ENCODE data around the gene CAVIN1. TPM values are rescaled to one million over a fixed set of nuclear protein-coding genes. Genes with fewer than 3 reads are reported as not detected.
A peak's percentile ranks its signal among the peaks of the same experiment; 100 is the strongest.
"Not testable (repeated sequence)": the region's sequence is repeated elsewhere in the genome, so short reads cannot be mapped to it uniquely, and the experiment has no call there.

The CAVIN1 gene
- total RNA-seq, 1 donor from 2014 or later, result 53.3 TPM

DNA sequence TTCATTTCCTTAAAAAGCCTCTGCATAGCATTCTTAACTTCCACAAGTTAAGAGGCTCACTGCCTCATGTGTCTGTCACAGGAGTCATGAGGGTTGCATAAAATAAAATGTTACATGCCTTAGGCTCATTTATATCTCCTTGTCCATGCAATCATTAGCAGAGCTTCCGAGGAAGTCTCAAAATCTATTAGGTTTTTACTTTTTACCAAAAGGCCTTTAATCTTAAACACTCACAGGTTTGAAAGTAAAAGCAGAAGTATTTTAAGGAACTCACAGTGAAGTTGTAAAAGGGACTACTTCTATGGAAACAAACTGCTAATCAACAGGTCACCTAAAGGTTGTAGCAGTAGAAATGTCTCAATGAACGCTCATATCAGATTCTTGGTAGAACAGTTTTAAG is 30.4 kb upstream of the CAVIN1 start:
- Mint-ChIP-seq H3K36me3 (no peaks in the 10 kb centered on the region), H3K27ac (no peak overlapping the region), H3K4me1 (peaks cover 16% of the 10 kb centered on the region), H3K4me3 (no peak overlapping the region), H3K27me3 (ENCODE audit: low read depth) (peaks cover 4% of the 10 kb centered on the region), H3K9me3 (no peaks in the 10 kb centered on the region)
- no peak for DNase-seq (ENCODE audit: low spot score in 2 of 2, unreplicated experiment in 2 of 2)
- TF ChIP-seq, protein P1, sequence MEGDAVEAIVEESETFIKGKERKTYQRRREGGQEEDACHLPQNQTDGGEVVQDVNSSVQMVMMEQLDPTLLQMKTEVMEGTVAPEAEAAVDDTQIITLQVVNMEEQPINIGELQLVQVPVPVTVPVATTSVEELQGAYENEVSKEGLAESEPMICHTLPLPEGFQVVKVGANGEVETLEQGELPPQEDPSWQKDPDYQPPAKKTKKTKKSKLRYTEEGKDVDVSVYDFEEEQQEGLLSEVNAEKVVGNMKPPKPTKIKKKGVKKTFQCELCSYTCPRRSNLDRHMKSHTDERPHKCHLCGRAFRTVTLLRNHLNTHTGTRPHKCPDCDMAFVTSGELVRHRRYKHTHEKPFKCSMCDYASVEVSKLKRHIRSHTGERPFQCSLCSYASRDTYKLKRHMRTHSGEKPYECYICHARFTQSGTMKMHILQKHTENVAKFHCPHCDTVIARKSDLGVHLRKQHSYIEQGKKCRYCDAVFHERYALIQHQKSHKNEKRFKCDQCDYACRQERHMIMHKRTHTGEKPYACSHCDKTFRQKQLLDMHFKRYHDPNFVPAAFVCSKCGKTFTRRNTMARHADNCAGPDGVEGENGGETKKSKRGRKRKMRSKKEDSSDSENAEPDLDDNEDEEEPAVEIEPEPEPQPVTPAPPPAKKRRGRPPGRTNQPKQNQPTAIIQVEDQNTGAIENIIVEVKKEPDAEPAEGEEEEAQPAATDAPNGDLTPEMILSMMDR (IDR thresholded peaks at IDR 0.05; ENCODE audit: unreplicated experiment), result no peak

DNA sequence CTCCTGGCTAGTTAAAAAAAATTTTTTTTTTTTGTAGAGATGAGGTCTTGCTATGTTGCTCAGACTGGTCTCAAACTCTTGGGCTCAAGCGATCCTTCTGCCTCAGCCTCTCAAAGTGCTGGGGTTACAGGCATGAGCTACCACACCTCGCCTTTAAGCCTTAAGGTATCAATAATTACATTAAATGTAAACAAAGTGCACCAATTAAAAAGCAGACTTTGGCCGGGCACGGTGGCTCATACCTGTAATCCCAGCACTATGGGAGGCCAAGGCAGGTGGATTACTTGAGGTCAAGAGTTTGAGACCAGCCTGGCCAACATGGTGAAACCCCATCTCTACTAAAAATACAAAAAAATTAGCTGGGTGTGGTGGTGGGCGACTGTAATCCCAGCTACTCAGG is 28.2 kb upstream of the CAVIN1 start:
- H3K4me3 Mint-ChIP-seq; H3K27ac Mint-ChIP-seq; H3K36me3 Mint-ChIP-seq; DNase-seq (ENCODE audit: low spot score in 2 of 2, unreplicated experiment in 2 of 2); H3K9me3 Mint-ChIP-seq; H3K4me1 Mint-ChIP-seq; H3K27me3 Mint-ChIP-seq (ENCODE audit: low read depth): not testable (repeated sequence)

DNA sequence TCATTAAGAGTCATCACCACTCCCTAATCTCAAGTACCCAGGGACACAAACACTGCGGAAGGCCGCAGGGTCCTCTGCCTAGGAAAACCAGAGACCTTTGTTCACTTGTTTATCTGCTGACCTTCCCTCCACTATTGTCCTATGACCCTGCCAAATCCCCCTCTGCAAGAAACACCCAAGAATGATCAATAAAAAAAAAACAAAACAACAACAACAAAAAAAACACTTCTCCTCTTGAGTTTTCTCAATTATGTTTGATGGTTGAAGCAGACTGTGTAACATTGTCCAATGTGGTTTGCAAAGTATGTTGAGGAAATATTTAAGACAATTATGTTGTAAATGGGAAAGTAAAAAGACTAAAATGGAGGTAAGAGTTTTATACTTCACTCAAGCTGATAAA is 26.8 kb upstream of the CAVIN1 start:
- peak overlapping the region; percentile 13 for H3K27ac Mint-ChIP-seq
- not testable (repeated sequence) for H3K4me1 Mint-ChIP-seq; DNase-seq (ENCODE audit: low spot score in 2 of 2, unreplicated experiment in 2 of 2); H3K4me3 Mint-ChIP-seq; H3K27me3 Mint-ChIP-seq (ENCODE audit: low read depth); H3K9me3 Mint-ChIP-seq; H3K36me3 Mint-ChIP-seq

DNA sequence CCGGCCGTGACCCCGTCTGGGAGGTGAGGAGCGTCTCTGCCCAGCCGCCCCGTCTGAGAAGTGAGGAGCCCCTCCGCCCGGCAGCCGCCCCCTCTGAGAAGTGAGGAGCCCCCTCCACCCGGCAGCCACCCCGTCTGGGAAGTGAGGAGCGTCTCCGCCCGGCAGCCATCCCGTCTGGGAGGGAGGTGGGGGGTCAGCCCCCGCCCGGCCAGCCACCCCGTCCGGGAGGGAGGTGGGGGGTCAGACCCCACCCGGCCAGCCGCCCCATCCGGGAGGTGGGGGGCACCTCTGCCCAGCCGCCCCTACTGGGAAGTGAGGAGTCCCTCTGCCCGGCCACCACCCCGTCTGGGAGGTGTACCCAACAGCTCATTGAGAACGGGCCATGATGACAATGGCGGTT is 26.1 kb upstream of the CAVIN1 start:
- not testable (repeated sequence) for H3K27me3 Mint-ChIP-seq (ENCODE audit: low read depth); H3K4me1 Mint-ChIP-seq; DNase-seq (ENCODE audit: low spot score in 2 of 2, unreplicated experiment in 2 of 2); H3K27ac Mint-ChIP-seq; H3K36me3 Mint-ChIP-seq; H3K4me3 Mint-ChIP-seq; H3K9me3 Mint-ChIP-seq

DNA sequence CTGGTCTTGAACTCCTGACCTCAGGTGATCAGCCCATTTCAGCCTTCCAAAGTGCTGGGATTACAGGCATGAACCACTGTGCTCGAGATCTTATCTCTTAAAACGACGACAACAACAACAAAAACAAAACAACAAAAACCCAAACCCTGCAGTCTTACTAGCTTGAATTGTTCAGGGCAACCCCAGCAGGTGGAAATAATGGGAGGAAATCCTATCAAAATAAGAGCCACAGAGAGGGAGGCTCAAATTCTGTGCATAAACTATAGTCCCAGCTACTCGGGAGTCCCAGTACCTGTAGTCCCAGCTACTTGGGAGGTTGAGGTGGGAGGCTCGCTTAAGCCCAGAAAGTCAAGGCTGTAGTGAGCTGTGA is 19.1 kb upstream of the CAVIN1 start:
- no peaks in the 10 kb centered on the region for H3K36me3 Mint-ChIP-seq
- no peaks in the 10 kb centered on the region for H3K9me3 Mint-ChIP-seq
- H3K4me3 Mint-ChIP-seq, result no peak overlapping the region
- no peak for DNase-seq (ENCODE audit: low spot score in 2 of 2, unreplicated experiment in 2 of 2)
- no peaks in the 10 kb centered on the region for H3K27me3 Mint-ChIP-seq (ENCODE audit: low read depth)
- H3K4me1 Mint-ChIP-seq, result no peaks in the 10 kb centered on the region
- H3K27ac Mint-ChIP-seq, result no peak overlapping the region
- TF ChIP-seq, protein P1 (IDR thresholded peaks at IDR 0.05; ENCODE audit: unreplicated experiment), result no peak

DNA sequence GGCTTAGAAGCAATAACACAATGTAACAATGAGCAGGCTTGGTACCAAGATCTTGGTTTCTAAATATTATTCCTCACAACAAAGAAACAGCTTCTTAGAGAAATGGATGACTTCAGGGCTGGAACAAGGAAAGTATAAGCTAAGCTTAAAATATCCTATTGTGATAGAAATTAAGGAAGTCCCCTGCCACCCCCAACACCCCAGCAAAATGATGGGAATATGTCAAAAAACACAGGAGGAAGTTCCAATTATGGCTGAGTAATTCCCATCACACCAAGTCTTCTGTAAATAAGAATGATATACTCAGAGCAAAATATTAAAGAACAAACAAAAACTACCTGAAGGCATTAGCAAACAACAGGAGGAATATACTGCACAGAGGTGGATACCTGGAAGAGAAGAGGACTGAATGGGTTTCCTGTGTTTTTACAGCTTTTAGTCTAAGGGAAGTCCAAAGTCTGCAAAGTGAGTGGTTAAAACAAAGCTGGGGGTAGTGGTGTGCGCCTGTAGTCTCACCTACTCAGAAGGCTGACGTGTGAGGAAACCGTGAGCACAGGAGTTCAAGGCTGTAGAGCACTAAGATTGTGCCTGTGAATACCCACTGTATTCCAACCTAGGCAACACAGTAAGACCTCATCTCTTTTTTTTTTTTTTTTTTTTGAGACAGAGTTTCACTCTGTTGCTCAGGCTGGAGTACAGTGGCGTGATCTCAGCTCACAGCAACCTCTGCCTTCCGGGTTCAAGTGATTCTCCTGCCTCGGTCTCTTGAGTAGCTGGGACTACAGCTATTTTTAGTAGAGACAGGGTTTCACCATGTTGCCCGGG is 18.5 kb upstream of the CAVIN1 start:
- TF ChIP-seq, protein P1 (IDR thresholded peaks at IDR 0.05; ENCODE audit: unreplicated experiment), result no peak
- no peaks in the 10 kb centered on the region for H3K36me3 Mint-ChIP-seq
- no peak overlapping the region for H3K4me3 Mint-ChIP-seq
- no peak overlapping the region for H3K27ac Mint-ChIP-seq
- no peaks in the 10 kb centered on the region for H3K4me1 Mint-ChIP-seq
- DNase-seq (ENCODE audit: low spot score in 2 of 2, unreplicated experiment in 2 of 2), result no peak
- no peaks in the 10 kb centered on the region for H3K27me3 Mint-ChIP-seq (ENCODE audit: low read depth)
- H3K9me3 Mint-ChIP-seq, result no peaks in the 10 kb centered on the region

DNA sequence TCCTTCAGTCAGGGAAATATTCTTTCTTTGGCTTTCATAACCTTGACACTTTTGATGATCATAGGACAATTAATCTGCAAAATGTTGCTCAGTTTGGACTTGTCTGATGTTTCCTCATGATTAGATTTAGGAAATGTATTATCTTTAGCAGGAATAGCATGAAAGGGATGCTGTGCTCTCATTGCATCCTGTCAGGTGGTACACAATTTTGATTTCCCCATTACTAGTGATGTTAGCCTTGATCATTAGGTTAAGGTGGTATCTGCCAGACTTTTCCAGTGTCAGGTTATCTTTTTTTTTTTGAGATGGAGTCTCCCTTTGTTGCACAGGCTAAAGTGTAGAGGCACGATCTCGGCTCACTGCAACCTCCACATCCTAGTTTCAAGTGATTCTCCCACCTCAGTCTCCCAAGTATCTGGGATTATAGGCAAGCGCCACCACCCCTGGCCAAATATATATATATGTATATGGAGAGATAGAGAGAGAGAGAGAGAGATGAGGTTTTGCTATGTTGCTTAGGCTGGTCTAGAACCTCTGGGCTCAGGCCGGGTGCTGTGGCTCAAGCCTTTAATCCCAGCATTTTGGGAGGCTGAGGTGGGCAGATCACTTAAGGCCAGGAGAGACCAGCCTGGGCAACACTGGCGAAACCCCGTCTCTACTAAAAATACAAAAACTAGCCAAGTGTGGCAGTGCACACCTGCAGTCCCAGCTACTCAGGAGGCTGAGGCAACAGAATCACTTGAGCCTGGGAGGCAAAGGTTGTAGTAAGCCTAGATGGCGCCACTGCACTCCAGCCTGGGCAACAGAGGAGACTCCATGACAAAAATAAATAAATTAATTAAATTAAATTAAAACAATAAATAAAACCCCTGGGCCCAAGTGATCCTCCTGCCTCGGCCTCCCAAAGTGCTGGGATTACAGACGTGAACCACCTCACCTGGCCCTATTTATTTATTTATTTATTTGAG is 15.8 kb upstream of the CAVIN1 start:
- H3K27me3 Mint-ChIP-seq (ENCODE audit: low read depth), result no peaks in the 10 kb centered on the region
- no peak overlapping the region for H3K27ac Mint-ChIP-seq
- no peaks in the 10 kb centered on the region for H3K36me3 Mint-ChIP-seq
- no peak overlapping the region for H3K4me3 Mint-ChIP-seq
- TF ChIP-seq, protein P1 (IDR thresholded peaks at IDR 0.05; ENCODE audit: unreplicated experiment), result no peak
- H3K9me3 Mint-ChIP-seq, result no peaks in the 10 kb centered on the region
- H3K4me1 Mint-ChIP-seq, result no peaks in the 10 kb centered on the region
- no peak for DNase-seq (ENCODE audit: low spot score in 2 of 2, unreplicated experiment in 2 of 2)

Measured in mesothelial cell of epicardium (in vitro differentiated cells).